SU-DHL-6 (cell line): Measurements from ENCODE around the gene MINDY1.

Experiments used
- EZH2phosphoT487 ChIP-seq: fragments of 200-600 bp; sonication (generic), shearing (Covaris generic); conservative IDR thresholded peaks from 2 replicates; pipeline ENCODE4 v1.6.1; 2018; ENCODE audit warnings: mild to moderate bottlenecking, antibody characterized with exemption, low read length, moderate library complexity, mixed read lengths
- TF ChIP-seq, protein P1 (sequence below): fragments of 200-600 bp; sonication (generic); IDR thresholded peaks from one replicate; pipeline ENCODE4 v1.5.1; 2017; ENCODE audit warnings: antibody characterized with exemption, mild to moderate bottlenecking, low read length, moderate library complexity; ENCODE audit not compliant: insufficient read depth, poor library complexity, severe bottlenecking

DNA sequence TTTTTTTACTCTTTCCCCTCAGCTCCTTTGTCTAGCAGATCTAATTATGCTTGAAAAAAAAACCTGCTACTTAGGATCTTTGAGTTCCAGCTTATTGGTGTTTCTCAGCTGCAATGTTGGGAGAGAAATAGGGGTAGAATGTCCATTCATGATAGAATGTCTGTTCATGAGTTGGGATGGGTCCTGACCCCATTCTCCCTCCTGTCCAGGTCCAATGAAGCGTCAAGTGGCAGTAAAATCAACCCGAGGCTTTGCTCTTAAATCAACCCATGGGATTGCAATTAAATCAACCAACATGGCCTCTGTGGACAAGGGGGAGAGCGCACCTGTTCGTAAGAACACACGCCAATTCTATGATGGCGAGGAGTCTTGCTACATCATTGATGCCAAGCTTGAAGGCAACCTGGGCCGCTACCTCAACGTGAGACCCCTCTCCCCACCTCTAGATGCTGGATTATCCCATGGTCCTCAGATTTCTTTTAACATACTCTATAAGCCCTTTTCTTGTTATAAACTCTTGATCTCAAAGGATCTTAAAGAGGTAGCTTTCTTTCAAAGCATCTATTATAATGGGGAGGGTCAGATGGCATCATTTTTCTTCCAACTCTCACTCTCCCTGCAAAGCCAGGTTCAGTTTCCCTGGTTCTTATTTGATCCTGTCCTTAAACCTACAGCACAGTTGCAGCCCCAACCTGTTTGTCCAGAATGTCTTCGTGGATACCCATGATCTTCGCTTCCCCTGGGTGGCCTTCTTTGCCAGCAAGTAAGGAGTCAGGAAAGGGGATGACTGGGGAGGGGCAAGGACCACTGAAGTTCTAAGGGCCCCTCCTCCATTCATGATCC, 43.2 kb downstream of the MINDY1 start:
- TF ChIP-seq, protein P1, sequence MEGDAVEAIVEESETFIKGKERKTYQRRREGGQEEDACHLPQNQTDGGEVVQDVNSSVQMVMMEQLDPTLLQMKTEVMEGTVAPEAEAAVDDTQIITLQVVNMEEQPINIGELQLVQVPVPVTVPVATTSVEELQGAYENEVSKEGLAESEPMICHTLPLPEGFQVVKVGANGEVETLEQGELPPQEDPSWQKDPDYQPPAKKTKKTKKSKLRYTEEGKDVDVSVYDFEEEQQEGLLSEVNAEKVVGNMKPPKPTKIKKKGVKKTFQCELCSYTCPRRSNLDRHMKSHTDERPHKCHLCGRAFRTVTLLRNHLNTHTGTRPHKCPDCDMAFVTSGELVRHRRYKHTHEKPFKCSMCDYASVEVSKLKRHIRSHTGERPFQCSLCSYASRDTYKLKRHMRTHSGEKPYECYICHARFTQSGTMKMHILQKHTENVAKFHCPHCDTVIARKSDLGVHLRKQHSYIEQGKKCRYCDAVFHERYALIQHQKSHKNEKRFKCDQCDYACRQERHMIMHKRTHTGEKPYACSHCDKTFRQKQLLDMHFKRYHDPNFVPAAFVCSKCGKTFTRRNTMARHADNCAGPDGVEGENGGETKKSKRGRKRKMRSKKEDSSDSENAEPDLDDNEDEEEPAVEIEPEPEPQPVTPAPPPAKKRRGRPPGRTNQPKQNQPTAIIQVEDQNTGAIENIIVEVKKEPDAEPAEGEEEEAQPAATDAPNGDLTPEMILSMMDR: no peak
- no peak for TF ChIP-seq EZH2phosphoT487
